ENCODE data around the gene GTSE1. TPM values are rescaled to one million over a fixed set of nuclear protein-coding genes. Genes with fewer than 3 reads are reported as not detected.

GTSE1 gene
- total and polyA plus RNA-seq, 9 donors = 0.18 to 0.84 (median 0.38) TPM; not detected in 1

GRCh38 chr22:46281866-46282678 is 14.6 kb upstream of the GTSE1 start:
- Histone ChIP-seq H3K9me3 (no peaks in the 10 kb centered on the region), H3K27me3 (no peaks in the 10 kb centered on the region), H3K4me1 (ENCODE audit: insufficient read depth) (no peaks in the 10 kb centered on the region), H3K4me3 (no peak overlapping the region), H3K27ac (no peak overlapping the region), H3K36me3 (no peaks in the 10 kb centered on the region)
- 93 to 97% (median 96%) methylated on average over 13 of the region's 13 CpGs for WGBS, 3 donors
- no peak for TF ChIP-seq CTCF (IDR thresholded peaks at IDR 0.05)
- no peak for TF ChIP-seq EP300 (IDR thresholded peaks at IDR 0.05)
- no peak for TF ChIP-seq POLR2A (IDR thresholded peaks at IDR 0.05)
- DNase-seq = peak in 1 of 5 donors; percentile 19
- intact Hi-C loops (cut with DNase I) = no loop called here

GRCh38 chr22:46286006-46286405 is 10.7 kb upstream of the GTSE1 start:
- intact Hi-C loops (cut with DNase I) = no loop called here
- Histone ChIP-seq H3K4me1 (ENCODE audit: insufficient read depth) (no peaks in the 10 kb centered on the region), H3K9me3 (no peaks in the 10 kb centered on the region), H3K4me3 (no peak overlapping the region), H3K27ac (no peak overlapping the region), H3K27me3 (no peaks in the 10 kb centered on the region), H3K36me3 (no peaks in the 10 kb centered on the region)
- 86 to 92% (median 88%) methylated on average over 3 of the region's 3 CpGs for WGBS, 3 donors
- no peak for DNase-seq
- TF ChIP-seq POLR2A (IDR thresholded peaks at IDR 0.05) = no peak
- no peak for TF ChIP-seq EP300 (IDR thresholded peaks at IDR 0.05)
- TF ChIP-seq CTCF (IDR thresholded peaks at IDR 0.05) = no peak

- no peak for DNase-seq
- intact Hi-C loops (cut with DNase I) = no loop called here
- Histone ChIP-seq H3K27ac (no peak overlapping the region), H3K27me3 (no peaks in the 10 kb centered on the region), H3K4me1 (ENCODE audit: insufficient read depth) (no peaks in the 10 kb centered on the region), H3K9me3 (no peaks in the 10 kb centered on the region), H3K36me3 (no peaks in the 10 kb centered on the region), H3K4me3 (no peak overlapping the region)
- WGBS, 3 donors = 89 to 92% (median 89%) methylated on average over 15 of the region's 15 CpGs
- TF ChIP-seq EP300 (IDR thresholded peaks at IDR 0.05) = no peak
Observed at GRCh38 chr22:46286941-46287872, 9.5 kb upstream of the GTSE1 start.

- no peak for TF ChIP-seq CTCF (IDR thresholded peaks at IDR 0.05)
- intact Hi-C loops (cut with DNase I) = no loop called here
- Histone ChIP-seq H3K4me1 (ENCODE audit: insufficient read depth) (no peaks in the 10 kb centered on the region), H3K27ac (no peak overlapping the region), H3K36me3 (no peaks in the 10 kb centered on the region), H3K9me3 (no peaks in the 10 kb centered on the region), H3K27me3 (no peaks in the 10 kb centered on the region), H3K4me3 (no peak overlapping the region)
- no peak for DNase-seq
- WGBS, 3 donors = 77 to 85% (median 78%) methylated on average over 20 to 24 of the region's 24 CpGs
Observed at GRCh38 chr22:46287873-46288751, 8.6 kb upstream of the GTSE1 start.
